GM12878 (cell line): ENCODE results near the gene PRDM16. TPM values are rescaled to one million over a fixed set of nuclear protein-coding genes. Genes with fewer than 3 reads are reported as not detected.

Source experiments
- ATAC-seq: fragments of 200-7000 bp; cut with Tn5 transposase; 3 replicates; pipeline ENCODE4 v1.9.1; 2020; ENCODE audit warnings: mild to moderate bottlenecking, moderate library complexity
- BruUV-seq: library from RNA; stranded (reverse); fragments of 400-500 nt; replicated peaks from 2 replicates; lab custom pipeline; 2021; lab: Mats Ljungman, UMichigan
- CTCF ChIA-PET: fragments of 300-600 bp; sonication (Branson Sonifier 250); formaldehyde crosslinking; extraction: SDS; loops from one replicate; lab custom pipeline; 2021; ENCODE audit warnings: inconsistent platforms; lab: Yijun Ruan, JAX
- POLR2A ChIA-PET: fragments of 350-600 bp; formaldehyde crosslinking; extraction: SDS; loops from one replicate; lab custom pipeline; 2021; ENCODE audit warnings: inconsistent platforms; lab: Charles Lee
- RAD21 ChIA-PET: fragments of 300-600 bp; sonication (Branson Sonifier 250); formaldehyde crosslinking; loops from one replicate; lab custom pipeline; 2023; ENCODE audit warnings: antibody characterized with exemption; ENCODE audit not compliant: unreplicated experiment; lab: Charles Lee
- SMC1A ChIA-PET: fragments of 300-600 bp; sonication (Branson Sonifier 250); formaldehyde crosslinking; loops from one replicate; lab custom pipeline; 2023; ENCODE audit not compliant: unreplicated experiment, uncharacterized antibody; lab: Charles Lee
- DNase-seq: peaks from one replicate; pipeline ENCODE4 v3.0.0-alpha.2; 2011; ENCODE audit warnings: low read depth, low spot score
- FAIRE-seq: peaks from 3 replicates; lab custom pipeline; 2011; peaks lifted over from hg19 to GRCh38; lab: Jason Lieb, UNC
- H2AFZ ChIP-seq: 2 replicates; pipeline ENCODE4 v1.6.0; 2011; ENCODE audit warnings: low read depth, low read length, control low read depth; ENCODE audit not compliant: control insufficient read depth
- H3K27ac ChIP-seq: 2 replicates; pipeline ENCODE4 v1.5.1; 2011; ENCODE audit warnings: control low read depth; ENCODE audit not compliant: control insufficient read depth, insufficient read depth
- H3K27me3 ChIP-seq, 2 experiments: replicated peaks in 1 of 2; 2 replicates each; pipeline versions ENCODE4 v1.6.0 to v1.6.1; 2011; ENCODE audit warnings: low read length in 1 of 2; ENCODE audit not compliant: control insufficient read depth in 2 of 2, insufficient read depth in 2 of 2
- H3K36me3 ChIP-seq, 2 experiments: 2 replicates each; pipeline ENCODE4 v1.5.1; 2011; ENCODE audit warnings: low read length in 1 of 2; ENCODE audit not compliant: control insufficient read depth in 2 of 2, insufficient read depth in 2 of 2
- H3K4me1 ChIP-seq: 2 replicates; pipeline ENCODE4 v1.6.1; 2011; ENCODE audit warnings: mild to moderate bottlenecking, low read length, moderate library complexity, mixed read lengths; ENCODE audit not compliant: control insufficient read depth, insufficient read depth
- H3K4me2 ChIP-seq: 2 replicates; pipeline ENCODE4 v1.6.0; 2011; ENCODE audit warnings: control low read depth; ENCODE audit not compliant: control insufficient read depth, insufficient read depth
- H3K4me3 ChIP-seq: fragments of 200-600 bp; sonication (generic); 2 replicates; pipeline ENCODE4 v1.5.1; 2016
- H3K79me2 ChIP-seq: 2 replicates; pipeline ENCODE4 v1.6.0; 2011; ENCODE audit warnings: low read length; ENCODE audit not compliant: control insufficient read depth, insufficient read depth
- H3K9ac ChIP-seq: 2 replicates; pipeline ENCODE4 v1.8.0; 2011; ENCODE audit warnings: low read length, control low read depth, mixed read lengths; ENCODE audit not compliant: control insufficient read depth, insufficient read depth
- H3K9me3 ChIP-seq: replicated peaks from 3 replicates; pipeline ENCODE4 v1.5.1; 2011; ENCODE audit warnings: mild to moderate bottlenecking, low read length; ENCODE audit not compliant: control insufficient read depth, insufficient read depth
- H4K20me1 ChIP-seq: 2 replicates; pipeline ENCODE4 v1.6.0; 2011; ENCODE audit not compliant: control insufficient read depth, insufficient read depth
- EED ChIP-seq: sonication (generic); IDR thresholded peaks from 2 replicates; pipeline ENCODE4 v1.6.1; 2016; ENCODE audit warnings: antibody characterized with exemption, low read depth
- JUNB ChIP-seq: IDR thresholded peaks from 2 replicates; pipeline ENCODE4 v1.6.1; 2016; ENCODE audit warnings: antibody characterized with exemption, mild to moderate bottlenecking
- NR2C2 ChIP-seq: IDR thresholded peaks from 2 replicates; pipeline ENCODE4 v1.6.1; 2011; ENCODE audit warnings: borderline replicate concordance, low read depth; ENCODE audit not compliant: control insufficient read depth, insufficient read length
- YY1 ChIP-seq: IDR thresholded peaks from 2 replicates; pipeline ENCODE4 v1.6.1; 2011; ENCODE audit warnings: low read depth, mild to moderate bottlenecking, low read length
- ZNF207 ChIP-seq: fragments of 450-650 bp; IDR thresholded peaks from 2 replicates; pipeline ENCODE4 v1.6.1; 2014; ENCODE audit warnings: antibody characterized with exemption, mild to moderate bottlenecking, borderline replicate concordance
- ZNF24 ChIP-seq: fragments of 450-650 bp; IDR thresholded peaks from 2 replicates; pipeline ENCODE4 v1.6.1; 2017; ENCODE audit warnings: antibody characterized with exemption, mild to moderate bottlenecking
- ZSCAN29 ChIP-seq: fragments of 450-650 bp; IDR thresholded peaks from 2 replicates; pipeline ENCODE4 v1.6.1; 2017; ENCODE audit warnings: mild to moderate bottlenecking, moderate library complexity
- WGBS: methylation state at CpG from one replicate; pipeline ENCODE4 v1.1.6; 2016; ENCODE audit warnings: low lambda C conversion rate; ENCODE audit not compliant: insufficient replicate concordance, insufficient coverage; ENCODE audit errors: missing lambda C conversion rate; 5-methylcytosine and 5-hydroxymethylcytosine counted together
- in situ Hi-C: fragments of 300-500 bp; cut with MboI; formaldehyde crosslinking; loops from 9 replicates; pipeline ENCODE4 v1.14.3; 2018; ENCODE audit warnings: mixed read lengths
- intact Hi-C: fragments of 100-400 bp; cut with micrococcal nuclease; formaldehyde crosslinking; loops from one replicate; pipeline ENCODE4 v1.14.2; 2022; ENCODE audit not compliant: unreplicated experiment
- polyA plus RNA-seq, 11 experiments: library from polyadenylated mRNA; depleted of rRNA in 4 of 11; unstranded in 6 of 11; stranded (reverse) in 5 of 11; fragments of >200 nt; fragmentation: Nextera tagmentation in 4 of 11; fragmentation: Illumina TruSeq in 1 of 11; extraction: Ambion mirVana in 4 of 11; extraction: Trizol in 1 of 11; gene quantifications; 1 replicate in 1 of 11; 2 replicates in 10 of 11; pipeline versions ENCODE4 v1.2.1 to v1.2.3, GENCODE V29; 2011 to 2016; ENCODE audit warnings: inconsistent platforms in 2 of 11, missing spikeins in 2 of 11, low read depth in 1 of 11
- total RNA-seq, 4 experiments: library from RNA; depleted of rRNA in 3 of 4; stranded (reverse); fragments of >200 nt in 3 of 4; fragmentation: Illumina TruSeq in 1 of 4; extraction: Trizol in 1 of 4; gene quantifications; 2 replicates each; pipeline versions ENCODE4 v1.2.1 to v1.2.3, GENCODE V29; 2013 to 2021
- TF ChIP-seq, protein P1 (sequence below): fragments of 450-650 bp; formaldehyde crosslinking; IDR thresholded peaks from 2 replicates; pipeline ENCODE4 v1.4.0; 2022; ENCODE audit warnings: mild to moderate bottlenecking, moderate library complexity
- TF ChIP-seq, protein P2 (sequence below): fragments of 450-650 bp; IDR thresholded peaks from 2 replicates; pipeline ENCODE4 v1.6.1; 2017; ENCODE audit warnings: low read depth, mild to moderate bottlenecking, moderate library complexity

The PRDM16 gene
- total and polyA plus RNA-seq, 10 of the 15 experiments (the other 5 are each of a cell fraction or from before 2014, with no cell fraction given), result 0.03 TPM; not detected in 9

DNA sequence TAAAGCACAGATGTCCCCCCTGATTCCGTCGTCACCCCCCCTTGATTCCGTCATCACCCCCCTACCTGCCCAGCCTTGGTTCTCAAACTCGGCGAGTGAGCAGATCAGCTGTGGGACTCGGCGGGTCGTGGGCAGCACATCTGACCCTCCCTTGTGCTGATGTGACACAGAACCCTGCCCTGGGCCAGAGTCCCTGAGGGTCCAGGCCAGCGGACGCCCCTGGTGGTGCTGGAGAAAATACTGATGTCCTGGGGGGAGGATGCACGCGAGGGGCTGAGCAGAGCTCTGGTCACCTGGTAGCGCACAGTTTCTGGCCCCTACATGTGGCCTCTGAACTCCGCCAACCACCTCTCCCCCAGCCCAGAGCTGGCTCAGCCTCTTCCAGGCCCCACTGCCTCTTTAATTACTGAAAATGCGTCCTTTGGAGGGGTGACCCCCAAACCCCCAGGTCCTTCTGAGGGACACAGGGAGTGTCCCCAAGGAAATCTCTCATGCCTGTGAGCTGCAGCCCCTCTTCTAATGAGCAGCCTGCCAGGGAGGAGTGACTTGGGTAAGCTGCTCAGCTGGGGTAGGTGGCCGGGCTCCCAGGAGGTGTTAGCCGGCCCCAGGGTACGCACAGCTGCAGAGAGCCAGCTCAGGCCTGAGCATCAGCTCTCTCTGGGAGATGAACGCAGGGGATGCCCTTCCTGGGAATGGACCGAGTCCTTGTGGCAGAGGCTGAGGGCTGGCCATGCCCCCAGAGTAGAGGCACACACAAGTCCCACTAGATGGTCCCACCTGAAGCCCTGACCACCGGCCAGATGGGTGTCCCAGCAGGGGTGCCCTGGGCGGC lies 255.9 kb downstream of the PRDM16 start:
- Histone ChIP-seq H3K4me2 (no peak overlapping the region), H3K4me3 (no peak overlapping the region), H4K20me1 (no peaks in the 10 kb centered on the region), H3K4me1 (no peaks in the 10 kb centered on the region), H3K79me2 (no peaks in the 10 kb centered on the region), H3K9me3 (no peaks in the 10 kb centered on the region; the same call in 2 of the 3 replicates), H2AFZ (no peak overlapping the region), H3K27me3 (no peaks in the 10 kb centered on the region), H3K27ac (no peak overlapping the region), H3K9ac (no peak overlapping the region), H3K36me3 (no peaks in the 10 kb centered on the region)
- BruUV-seq, result no TSS peak
- in situ Hi-C loops (no loop called here), intact Hi-C loops (no loop called here)
- FAIRE-seq (no peak), DNase-seq (no peak), ATAC-seq (no peak)
- WGBS, result 50% methylated on average over 22 of the region's 22 CpGs
- ChIA-PET CTCF (no interaction called here), RAD21 (no interaction called here), SMC1A (no interaction called here), POLR2A (no interaction called here)
- TF ChIP-seq, protein P1, sequence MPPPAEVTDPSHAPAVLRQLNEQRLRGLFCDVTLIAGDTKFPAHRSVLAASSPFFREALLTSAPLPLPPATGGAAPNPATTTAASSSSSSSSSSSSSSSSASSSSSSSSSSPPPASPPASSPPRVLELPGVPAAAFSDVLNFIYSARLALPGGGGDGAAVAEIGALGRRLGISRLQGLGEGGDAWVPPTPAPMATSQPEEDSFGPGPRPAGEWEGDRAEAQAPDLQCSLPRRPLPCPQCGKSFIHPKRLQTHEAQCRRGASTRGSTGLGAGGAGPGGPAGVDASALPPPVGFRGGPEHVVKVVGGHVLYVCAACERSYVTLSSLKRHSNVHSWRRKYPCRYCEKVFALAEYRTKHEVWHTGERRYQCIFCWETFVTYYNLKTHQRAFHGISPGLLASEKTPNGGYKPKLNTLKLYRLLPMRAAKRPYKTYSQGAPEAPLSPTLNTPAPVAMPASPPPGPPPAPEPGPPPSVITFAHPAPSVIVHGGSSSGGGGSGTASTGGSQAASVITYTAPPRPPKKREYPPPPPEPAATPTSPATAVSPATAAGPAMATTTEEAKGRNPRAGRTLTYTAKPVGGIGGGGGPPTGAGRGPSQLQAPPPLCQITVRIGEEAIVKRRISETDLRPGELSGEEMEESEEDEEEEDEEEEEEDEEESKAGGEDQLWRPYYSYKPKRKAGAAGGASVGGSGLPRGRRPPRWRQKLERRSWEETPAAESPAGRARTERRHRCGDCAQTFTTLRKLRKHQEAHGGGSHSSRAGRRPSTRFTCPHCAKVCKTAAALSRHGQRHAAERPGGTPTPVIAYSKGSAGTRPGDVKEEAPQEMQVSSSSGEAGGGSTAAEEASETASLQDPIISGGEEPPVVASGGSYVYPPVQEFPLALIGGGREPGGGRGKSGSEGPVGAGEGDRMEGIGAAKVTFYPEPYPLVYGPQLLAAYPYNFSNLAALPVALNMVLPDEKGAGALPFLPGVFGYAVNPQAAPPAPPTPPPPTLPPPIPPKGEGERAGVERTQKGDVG (CRISPR knock-in tag), result no peak
- TF ChIP-seq JUNB (no peak), ZSCAN29 (no peak), ZNF24 (no peak), ZNF207 (no peak), EED (no peak), YY1 (no peak), NR2C2 (no peak)
- TF ChIP-seq, protein P2, sequence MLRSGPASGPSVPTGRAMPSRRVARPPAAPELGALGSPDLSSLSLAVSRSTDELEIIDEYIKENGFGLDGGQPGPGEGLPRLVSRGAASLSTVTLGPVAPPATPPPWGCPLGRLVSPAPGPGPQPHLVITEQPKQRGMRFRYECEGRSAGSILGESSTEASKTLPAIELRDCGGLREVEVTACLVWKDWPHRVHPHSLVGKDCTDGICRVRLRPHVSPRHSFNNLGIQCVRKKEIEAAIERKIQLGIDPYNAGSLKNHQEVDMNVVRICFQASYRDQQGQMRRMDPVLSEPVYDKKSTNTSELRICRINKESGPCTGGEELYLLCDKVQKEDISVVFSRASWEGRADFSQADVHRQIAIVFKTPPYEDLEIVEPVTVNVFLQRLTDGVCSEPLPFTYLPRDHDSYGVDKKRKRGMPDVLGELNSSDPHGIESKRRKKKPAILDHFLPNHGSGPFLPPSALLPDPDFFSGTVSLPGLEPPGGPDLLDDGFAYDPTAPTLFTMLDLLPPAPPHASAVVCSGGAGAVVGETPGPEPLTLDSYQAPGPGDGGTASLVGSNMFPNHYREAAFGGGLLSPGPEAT, result no peak
